ENCODE measurements around the gene HSD3B7.
A peak's percentile ranks its signal among the peaks of the same experiment; 100 is the strongest.

HSD3B7 gene

GRCh38 chr16:30996985-30997724 is 12.1 kb downstream of the HSD3B7 start:
- Histone ChIP-seq H3K27me3 (ENCODE audit: low read depth, low read length) (no peaks in the 10 kb centered on the region), H3K4me1 (ENCODE audit: control insufficient read depth in 1 of 2, insufficient read depth in 2 of 2, low read length in 2 of 2) (peaks cover 0 to 2% of the 10 kb centered on the region in 2 donors), H3K27ac (ENCODE audit: low read length) (peak overlapping the region; percentile 67), H3K4me3 (ENCODE audit: low read depth in 1 of 2, low read length in 2 of 2) (peak overlapping the region; percentile 67 to 74), H3K9me3 (ENCODE audit: control insufficient read depth in 1 of 2, low read length in 2 of 2) (no peaks in the 10 kb centered on the region), H3K36me3 (ENCODE audit: control insufficient read depth in 1 of 2, insufficient read depth in 2 of 2, low read length in 2 of 2) (no peaks in the 10 kb centered on the region)

GRCh38 chr16:30997725-30998711 is 13.0 kb downstream of the HSD3B7 start:
- Histone ChIP-seq H3K4me1 (ENCODE audit: control insufficient read depth in 1 of 2, insufficient read depth in 2 of 2, low read length in 2 of 2) (peaks cover 0 to 6% of the 10 kb centered on the region in 2 donors), H3K36me3 (ENCODE audit: control insufficient read depth in 1 of 2, insufficient read depth in 2 of 2, low read length in 2 of 2) (no peaks in the 10 kb centered on the region), H3K9me3 (ENCODE audit: control insufficient read depth in 1 of 2, low read length in 2 of 2) (no peaks in the 10 kb centered on the region), H3K4me3 (ENCODE audit: low read depth in 1 of 2, low read length in 2 of 2) (peak overlapping the region; percentile 67 to 74), H3K27ac (ENCODE audit: low read length) (peak overlapping the region; percentile 24), H3K27me3 (ENCODE audit: low read depth, low read length) (no peaks in the 10 kb centered on the region)

GRCh38 chr16:30998852-30999761 is 14.1 kb downstream of the HSD3B7 start:
- Histone ChIP-seq H3K4me1 (ENCODE audit: control insufficient read depth in 1 of 2, insufficient read depth in 2 of 2, low read length in 2 of 2) (peaks cover 0 to 6% of the 10 kb centered on the region in 2 donors), H3K9me3 (ENCODE audit: control insufficient read depth in 1 of 2, low read length in 2 of 2) (no peaks in the 10 kb centered on the region), H3K4me3 (ENCODE audit: low read depth in 1 of 2, low read length in 2 of 2) (no peak overlapping the region), H3K36me3 (ENCODE audit: control insufficient read depth in 1 of 2, insufficient read depth in 2 of 2, low read length in 2 of 2) (no peaks in the 10 kb centered on the region), H3K27me3 (ENCODE audit: low read depth, low read length) (no peaks in the 10 kb centered on the region), H3K27ac (ENCODE audit: low read length) (no peak overlapping the region)

GRCh38 chr16:31000671-31001382 is 15.8 kb downstream of the HSD3B7 start:
- no peaks in the 10 kb centered on the region for H3K36me3 ChIP-seq (ENCODE audit: control insufficient read depth in 1 of 2, insufficient read depth in 2 of 2, low read length in 2 of 2)
- no peak overlapping the region for H3K4me3 ChIP-seq (ENCODE audit: low read depth in 1 of 2, low read length in 2 of 2)
- no peaks in the 10 kb centered on the region for H3K9me3 ChIP-seq (ENCODE audit: control insufficient read depth in 1 of 2, low read length in 2 of 2)
- no peak overlapping the region for H3K27ac ChIP-seq (ENCODE audit: low read length)
- no peaks in the 10 kb centered on the region for H3K27me3 ChIP-seq (ENCODE audit: low read depth, low read length)
- peaks cover 0 to 6% of the 10 kb centered on the region in 2 donors for H3K4me1 ChIP-seq (ENCODE audit: control insufficient read depth in 1 of 2, insufficient read depth in 2 of 2, low read length in 2 of 2)

GRCh38 chr16:31001507-31002249 is 16.7 kb downstream of the HSD3B7 start:
- peaks cover 0 to 6% of the 10 kb centered on the region in 2 donors for H3K4me1 ChIP-seq (ENCODE audit: control insufficient read depth in 1 of 2, insufficient read depth in 2 of 2, low read length in 2 of 2)
- no peaks in the 10 kb centered on the region for H3K27me3 ChIP-seq (ENCODE audit: low read depth, low read length)
- H3K27ac ChIP-seq (ENCODE audit: low read length) = no peak overlapping the region
- H3K36me3 ChIP-seq (ENCODE audit: control insufficient read depth in 1 of 2, insufficient read depth in 2 of 2, low read length in 2 of 2) = no peaks in the 10 kb centered on the region
- H3K4me3 ChIP-seq (ENCODE audit: low read depth in 1 of 2, low read length in 2 of 2) = no peak overlapping the region
- H3K9me3 ChIP-seq (ENCODE audit: control insufficient read depth in 1 of 2, low read length in 2 of 2) = no peaks in the 10 kb centered on the region

GRCh38 chr16:31002250-31002700 is 17.3 kb downstream of the HSD3B7 start:
- no peaks in the 10 kb centered on the region for H3K36me3 ChIP-seq (ENCODE audit: control insufficient read depth in 1 of 2, insufficient read depth in 2 of 2, low read length in 2 of 2)
- no peak overlapping the region for H3K4me3 ChIP-seq (ENCODE audit: low read depth in 1 of 2, low read length in 2 of 2)
- H3K27ac ChIP-seq (ENCODE audit: low read length) = no peak overlapping the region
- peaks cover under 1% of the 10 kb centered on the region for H3K27me3 ChIP-seq (ENCODE audit: low read depth, low read length)
- H3K4me1 ChIP-seq (ENCODE audit: control insufficient read depth in 1 of 2, insufficient read depth in 2 of 2, low read length in 2 of 2) = peaks cover 0 to 6% of the 10 kb centered on the region in 2 donors
- H3K9me3 ChIP-seq (ENCODE audit: control insufficient read depth in 1 of 2, low read length in 2 of 2) = no peaks in the 10 kb centered on the region

GRCh38 chr16:31002862-31003341 is 17.9 kb downstream of the HSD3B7 start:
- Histone ChIP-seq H3K4me3 (ENCODE audit: low read depth in 1 of 2, low read length in 2 of 2) (no peak overlapping the region), H3K9me3 (ENCODE audit: control insufficient read depth in 1 of 2, low read length in 2 of 2) (no peaks in the 10 kb centered on the region), H3K4me1 (ENCODE audit: control insufficient read depth in 1 of 2, insufficient read depth in 2 of 2, low read length in 2 of 2) (peaks cover 0 to 6% of the 10 kb centered on the region in 2 donors), H3K27me3 (ENCODE audit: low read depth, low read length) (peaks cover 7% of the 10 kb centered on the region), H3K36me3 (ENCODE audit: control insufficient read depth in 1 of 2, insufficient read depth in 2 of 2, low read length in 2 of 2) (no peaks in the 10 kb centered on the region), H3K27ac (ENCODE audit: low read length) (no peak overlapping the region)

- Histone ChIP-seq H3K27ac (ENCODE audit: low read length) (no peak overlapping the region), H3K27me3 (ENCODE audit: low read depth, low read length) (peaks cover 7% of the 10 kb centered on the region)
Measured at GRCh38 chr16:31003744-31004143, 18.7 kb downstream of the HSD3B7 start.

GRCh38 chr16:31004658-31005057 is 19.7 kb downstream of the HSD3B7 start:
- Histone ChIP-seq H3K27me3 (ENCODE audit: low read depth, low read length) (peaks cover 10% of the 10 kb centered on the region), H3K36me3 (ENCODE audit: control insufficient read depth in 1 of 2, insufficient read depth in 2 of 2, low read length in 2 of 2) (no peaks in the 10 kb centered on the region), H3K4me1 (ENCODE audit: control insufficient read depth in 1 of 2, insufficient read depth in 2 of 2, low read length in 2 of 2) (peaks cover 0 to 6% of the 10 kb centered on the region in 2 donors), H3K27ac (ENCODE audit: low read length) (no peak overlapping the region), H3K4me3 (ENCODE audit: low read depth in 1 of 2, low read length in 2 of 2) (no peak overlapping the region), H3K9me3 (ENCODE audit: control insufficient read depth in 1 of 2, low read length in 2 of 2) (no peaks in the 10 kb centered on the region)

More at GRCh38 chr16:31003744-31004143, 18.7 kb downstream of the HSD3B7 start:
- Histone ChIP-seq H3K4me1 (ENCODE audit: control insufficient read depth in 1 of 2, insufficient read depth in 2 of 2, low read length in 2 of 2) (peaks cover 0 to 6% of the 10 kb centered on the region in 2 donors), H3K4me3 (ENCODE audit: low read depth in 1 of 2, low read length in 2 of 2) (no peak overlapping the region), H3K36me3 (ENCODE audit: control insufficient read depth in 1 of 2, insufficient read depth in 2 of 2, low read length in 2 of 2) (no peaks in the 10 kb centered on the region), H3K9me3 (ENCODE audit: control insufficient read depth in 1 of 2, low read length in 2 of 2) (no peaks in the 10 kb centered on the region)
